Measurements from ENCODE around the gene PARVG.

PARVG gene

DNA sequence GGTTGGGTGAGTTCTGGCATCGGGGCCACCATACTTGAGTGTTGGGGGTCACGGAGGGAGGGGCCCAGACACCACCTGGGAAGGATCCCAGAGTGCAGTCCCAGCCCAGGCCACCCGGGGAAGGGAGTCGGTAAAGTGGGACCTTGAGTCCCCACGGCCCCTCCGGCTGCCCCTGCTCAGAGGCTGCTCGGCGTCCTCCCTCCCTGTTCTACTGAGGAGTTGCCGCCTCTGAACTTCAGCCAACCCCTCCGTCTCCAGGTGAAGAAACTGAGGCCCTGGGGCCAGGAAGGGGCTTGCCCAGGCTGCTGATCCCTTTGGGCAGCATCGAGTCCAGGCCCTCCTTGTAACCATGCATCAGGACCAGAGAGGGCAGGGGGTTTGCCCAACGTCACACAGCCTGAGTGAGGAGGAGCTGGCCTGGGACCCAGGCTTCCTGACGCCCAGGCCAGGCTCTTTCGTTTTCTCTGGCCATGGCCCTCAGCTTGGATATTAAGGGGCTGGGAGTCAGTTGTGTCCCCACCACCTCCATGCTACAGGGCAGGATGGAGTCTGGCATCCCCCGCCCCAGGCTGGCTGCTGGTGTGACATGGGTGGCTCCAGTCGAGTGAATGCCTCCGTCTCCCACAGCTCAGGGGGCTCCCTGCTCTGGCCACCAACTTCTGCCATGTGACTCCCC, 1.3 kb downstream of the PARVG start:
- H3K9me3 ChIP-seq (ENCODE audit: insufficient read depth, low read length): no peaks in the 10 kb centered on the region
- no peaks in the 10 kb centered on the region for H3K27me3 ChIP-seq (ENCODE audit: low read length)
- H3K4me3 ChIP-seq (ENCODE audit: insufficient read depth, low read length, poor library complexity, severe bottlenecking): no peak overlapping the region
- H3F3A ChIP-seq (ENCODE audit: insufficient read depth): no peaks in the 10 kb centered on the region
- H3K9me2 ChIP-seq (replicated peaks; ENCODE audit: insufficient read depth, low read length): no peaks in the 10 kb centered on the region
- H3K36me3 ChIP-seq (ENCODE audit: low read length): no peaks in the 10 kb centered on the region
- no peak overlapping the region for H3K27ac ChIP-seq (ENCODE audit: low read depth, low read length)
- no peaks in the 10 kb centered on the region for H4K20me1 ChIP-seq (ENCODE audit: low read depth, low read length)
- no peak overlapping the region for H3K9ac ChIP-seq (ENCODE audit: low read length)
- no peak for TF ChIP-seq EZH2phosphoT487 (conservative IDR thresholded peaks at IDR 0.05; ENCODE audit: low read length)
- TF ChIP-seq, protein P1, sequence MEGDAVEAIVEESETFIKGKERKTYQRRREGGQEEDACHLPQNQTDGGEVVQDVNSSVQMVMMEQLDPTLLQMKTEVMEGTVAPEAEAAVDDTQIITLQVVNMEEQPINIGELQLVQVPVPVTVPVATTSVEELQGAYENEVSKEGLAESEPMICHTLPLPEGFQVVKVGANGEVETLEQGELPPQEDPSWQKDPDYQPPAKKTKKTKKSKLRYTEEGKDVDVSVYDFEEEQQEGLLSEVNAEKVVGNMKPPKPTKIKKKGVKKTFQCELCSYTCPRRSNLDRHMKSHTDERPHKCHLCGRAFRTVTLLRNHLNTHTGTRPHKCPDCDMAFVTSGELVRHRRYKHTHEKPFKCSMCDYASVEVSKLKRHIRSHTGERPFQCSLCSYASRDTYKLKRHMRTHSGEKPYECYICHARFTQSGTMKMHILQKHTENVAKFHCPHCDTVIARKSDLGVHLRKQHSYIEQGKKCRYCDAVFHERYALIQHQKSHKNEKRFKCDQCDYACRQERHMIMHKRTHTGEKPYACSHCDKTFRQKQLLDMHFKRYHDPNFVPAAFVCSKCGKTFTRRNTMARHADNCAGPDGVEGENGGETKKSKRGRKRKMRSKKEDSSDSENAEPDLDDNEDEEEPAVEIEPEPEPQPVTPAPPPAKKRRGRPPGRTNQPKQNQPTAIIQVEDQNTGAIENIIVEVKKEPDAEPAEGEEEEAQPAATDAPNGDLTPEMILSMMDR (IDR thresholded peaks at IDR 0.05; ENCODE audit: insufficient read depth, low read length, poor library complexity, severe bottlenecking): no peak
- no peak overlapping the region for H3K4me2 ChIP-seq (ENCODE audit: low read depth, low read length, poor library complexity, severe bottlenecking)
- no peak overlapping the region for H2AFZ ChIP-seq (ENCODE audit: low read depth, low read length, severe bottlenecking)
- no peaks in the 10 kb centered on the region for H3K79me2 ChIP-seq (ENCODE audit: insufficient read depth, low read length)

DNA sequence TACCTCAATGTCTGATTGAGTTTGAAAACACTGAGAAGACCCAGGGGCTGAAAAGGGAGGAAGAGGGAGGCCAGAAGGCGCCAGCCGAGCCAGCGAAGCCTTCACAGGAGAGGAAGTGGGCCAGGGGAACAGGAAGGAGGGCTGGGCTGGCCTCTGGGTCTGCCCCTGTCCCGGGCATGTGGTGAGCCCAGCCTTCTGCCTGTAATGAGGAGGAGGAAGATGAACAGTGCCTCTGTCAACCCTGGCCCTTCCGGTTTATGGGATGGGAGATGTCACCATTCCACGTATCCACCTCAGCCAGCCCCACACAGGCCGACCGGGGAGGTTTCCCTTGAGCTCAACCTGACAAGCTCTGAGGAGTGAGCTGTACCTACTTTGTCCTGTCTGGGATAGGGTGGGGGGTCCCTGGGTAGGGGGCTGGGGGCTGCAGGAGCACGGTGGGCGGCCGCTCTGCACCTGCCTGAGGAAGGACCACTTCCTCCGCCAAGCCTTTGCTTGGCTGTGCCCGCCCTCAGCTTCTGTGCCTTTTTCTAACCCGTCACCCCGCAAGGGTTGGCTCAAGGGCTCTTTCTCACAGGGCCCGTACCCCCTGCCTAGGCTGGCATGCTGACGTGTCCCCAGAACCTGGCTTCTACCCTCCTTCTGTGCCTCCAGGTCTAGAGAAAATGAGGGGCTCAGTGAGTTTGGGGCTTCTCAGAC, 2.0 kb downstream of the PARVG start:
- Histone ChIP-seq H3K9me3 (ENCODE audit: insufficient read depth, low read length) (no peaks in the 10 kb centered on the region), H2AFZ (ENCODE audit: low read depth, low read length, severe bottlenecking) (no peak overlapping the region), H3K4me2 (ENCODE audit: low read depth, low read length, poor library complexity, severe bottlenecking) (no peak overlapping the region), H4K20me1 (ENCODE audit: low read depth, low read length) (no peaks in the 10 kb centered on the region), H3K27ac (ENCODE audit: low read depth, low read length) (no peak overlapping the region), H3K79me2 (ENCODE audit: insufficient read depth, low read length) (no peaks in the 10 kb centered on the region), H3K27me3 (ENCODE audit: low read length) (no peaks in the 10 kb centered on the region), H3K4me3 (ENCODE audit: insufficient read depth, low read length, poor library complexity, severe bottlenecking) (no peak overlapping the region), H3K9ac (ENCODE audit: low read length) (no peak overlapping the region), H3K9me2 (replicated peaks; ENCODE audit: insufficient read depth, low read length) (no peaks in the 10 kb centered on the region), H3F3A (ENCODE audit: insufficient read depth) (no peaks in the 10 kb centered on the region), H3K36me3 (ENCODE audit: low read length) (no peaks in the 10 kb centered on the region)
- TF ChIP-seq EZH2phosphoT487 (conservative IDR thresholded peaks at IDR 0.05; ENCODE audit: low read length): no peak
- TF ChIP-seq, protein P1 (IDR thresholded peaks at IDR 0.05; ENCODE audit: insufficient read depth, low read length, poor library complexity, severe bottlenecking): no peak

DNA sequence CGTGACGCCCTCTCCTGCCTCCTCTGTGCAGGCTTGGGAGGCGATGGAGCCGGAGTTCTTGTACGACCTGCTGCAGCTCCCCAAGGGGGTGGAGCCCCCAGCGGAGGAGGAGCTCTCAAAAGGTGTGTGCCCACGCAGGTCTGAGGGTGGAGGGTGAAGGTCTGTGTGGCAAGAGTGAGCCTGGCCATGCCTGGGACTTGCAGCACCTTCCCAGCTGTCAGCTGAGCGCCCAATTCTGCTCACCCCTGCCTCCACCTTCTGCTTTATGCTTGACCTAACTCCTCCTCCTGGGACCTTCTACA, 2.5 kb downstream of the PARVG start:
- Histone ChIP-seq H3K9me2 (replicated peaks; ENCODE audit: insufficient read depth, low read length) (no peaks in the 10 kb centered on the region), H3K9ac (ENCODE audit: low read length) (no peak overlapping the region), H3K36me3 (ENCODE audit: low read length) (no peaks in the 10 kb centered on the region), H3K9me3 (ENCODE audit: insufficient read depth, low read length) (no peaks in the 10 kb centered on the region), H4K20me1 (ENCODE audit: low read depth, low read length) (no peaks in the 10 kb centered on the region), H3K27ac (ENCODE audit: low read depth, low read length) (no peak overlapping the region), H3F3A (ENCODE audit: insufficient read depth) (no peaks in the 10 kb centered on the region), H3K27me3 (ENCODE audit: low read length) (no peaks in the 10 kb centered on the region), H3K79me2 (ENCODE audit: insufficient read depth, low read length) (no peaks in the 10 kb centered on the region), H2AFZ (ENCODE audit: low read depth, low read length, severe bottlenecking) (no peak overlapping the region), H3K4me3 (ENCODE audit: insufficient read depth, low read length, poor library complexity, severe bottlenecking) (no peak overlapping the region), H3K4me2 (ENCODE audit: low read depth, low read length, poor library complexity, severe bottlenecking) (no peak overlapping the region)
- no peak for TF ChIP-seq EZH2phosphoT487 (conservative IDR thresholded peaks at IDR 0.05; ENCODE audit: low read length)
- TF ChIP-seq, protein P1 (IDR thresholded peaks at IDR 0.05; ENCODE audit: insufficient read depth, low read length, poor library complexity, severe bottlenecking): no peak

Data from SU-DHL-6 (cell line).